Liver (tissue), 9 donors: ENCODE results near the gene EHMT1. TPM values are rescaled to one million over a fixed set of nuclear protein-coding genes. Genes with fewer than 3 reads are reported as not detected.

Experiments
- DNase-seq: peaks from one replicate; pipeline ENCODE4 v3.0.0-alpha.2; 2017; ENCODE audit warnings: low spot score
- H3K27ac ChIP-seq, 2 donors: one replicate each; pipeline ENCODE4 v1.7.0; 2013; ENCODE audit warnings: inconsistent platforms in 2 of 2, low read length in 2 of 2, control low read depth in 1 of 2, low read depth in 1 of 2, mild to moderate bottlenecking in 1 of 2
- H3K27me3 ChIP-seq, 4 donors: one replicate each; pipeline versions ENCODE4 v1.6.1 to v1.7.0; 2013; ENCODE audit warnings: low read length in 3 of 4, inconsistent platforms in 1 of 4, mild to moderate bottlenecking in 1 of 4, moderate library complexity in 1 of 4; ENCODE audit not compliant: control insufficient read depth in 4 of 4, insufficient read depth in 4 of 4
- H3K36me3 ChIP-seq, 4 donors: one replicate each; pipeline versions ENCODE4 v1.6.1 to v1.7.0; 2013; ENCODE audit warnings: low read length in 3 of 4, mild to moderate bottlenecking in 3 of 4, low read depth in 1 of 4, moderate library complexity in 1 of 4; ENCODE audit not compliant: control insufficient read depth in 4 of 4, insufficient read depth in 3 of 4
- H3K4me1 ChIP-seq, 4 donors: one replicate each; pipeline versions ENCODE4 v1.6.1 to v1.7.0; 2013; ENCODE audit warnings: low read length in 3 of 4, mild to moderate bottlenecking in 3 of 4, moderate library complexity in 1 of 4; ENCODE audit not compliant: control insufficient read depth in 4 of 4, insufficient read depth in 4 of 4
- H3K4me3 ChIP-seq, 3 donors: one replicate each; pipeline versions ENCODE4 v1.6.1 to v1.7.0; 2013; ENCODE audit warnings: low read length in 3 of 3, control low read depth in 1 of 3, low read depth in 1 of 3, mild to moderate bottlenecking in 1 of 3
- H3K9ac ChIP-seq, 2 donors: one replicate each; pipeline ENCODE4 v1.7.0; 2013; ENCODE audit warnings: low read length in 2 of 2, mild to moderate bottlenecking in 2 of 2, moderate library complexity in 2 of 2, control low read depth in 1 of 2, low read depth in 1 of 2
- H3K9me3 ChIP-seq, 4 donors: one replicate each; pipeline versions ENCODE4 v1.6.1 to v1.7.0; 2013; ENCODE audit warnings: low read length in 3 of 4; ENCODE audit not compliant: control insufficient read depth in 4 of 4
- FOXA1 ChIP-seq: IDR thresholded peaks from 2 replicates; pipeline ENCODE4 v1.6.1; 2016; ENCODE audit warnings: antibody characterized with exemption
- FOXA2 ChIP-seq: IDR thresholded peaks from 2 replicates; pipeline ENCODE4 v1.6.1; 2016; ENCODE audit warnings: antibody characterized with exemption
- GABPA ChIP-seq, 2 donors: IDR thresholded peaks in 1 of 2; conservative IDR thresholded peaks in 1 of 2; 2 replicates each; pipeline ENCODE4 v1.6.1; 2016; ENCODE audit warnings: antibody characterized with exemption in 2 of 2, mild to moderate bottlenecking in 1 of 2, moderate library complexity in 1 of 2
- HNF4A ChIP-seq, 2 donors: conservative IDR thresholded peaks; 2 replicates each; pipeline ENCODE4 v1.6.1; 2016; ENCODE audit warnings: antibody characterized with exemption in 2 of 2, mild to moderate bottlenecking in 2 of 2
- HNF4G ChIP-seq: IDR thresholded peaks from 2 replicates; pipeline ENCODE4 v1.6.1; 2016; ENCODE audit warnings: antibody characterized with exemption
- JUND ChIP-seq, 2 donors: IDR thresholded peaks; 2 replicates each; pipeline ENCODE4 v1.6.1; 2016; ENCODE audit warnings: antibody characterized with exemption in 2 of 2
- RXRA ChIP-seq, 2 donors: IDR thresholded peaks; 2 replicates each; pipeline ENCODE4 v1.6.1; 2017 to 2018; ENCODE audit warnings: antibody characterized with exemption in 2 of 2, mild to moderate bottlenecking in 1 of 2
- SP1 ChIP-seq: IDR thresholded peaks from 2 replicates; pipeline ENCODE4 v1.6.1; 2018; ENCODE audit warnings: antibody characterized with exemption, mild to moderate bottlenecking
- TAF1 ChIP-seq: conservative IDR thresholded peaks from 2 replicates; pipeline ENCODE4 v1.6.1; 2016; ENCODE audit warnings: antibody characterized with exemption, mild to moderate bottlenecking
- YY1 ChIP-seq: IDR thresholded peaks from 2 replicates; pipeline ENCODE4 v1.6.1; 2016; ENCODE audit warnings: antibody characterized with exemption, mild to moderate bottlenecking
- WGBS: extraction: QIAGEN DNeasy Blood & Tissue Kit; methylation state at CpG from one replicate; pipeline ENCODE4 v1.1.7; 2013; 5-methylcytosine and 5-hydroxymethylcytosine counted together
- polyA plus RNA-seq, 2 donors: library from polyadenylated mRNA; stranded (reverse) in 1 of 2; unstranded in 1 of 2; fragments of 200-250 nt in 1 of 2; fragments of >200 nt in 1 of 2; fragmentation: Nextera tagmentation in 1 of 2; extraction: Ambion mirVana in 1 of 2; gene quantifications; one replicate each; pipeline versions ENCODE4 v1.2.1 to v1.2.3, GENCODE V29; 2013 to 2015
- total RNA-seq, 2 donors: library from RNA; depleted of rRNA; stranded (reverse); fragments of >200 nt; gene quantifications; one replicate each; pipeline ENCODE4 v1.2.3, GENCODE V29; 2014
- TF ChIP-seq, protein P1 (sequence below): IDR thresholded peaks from 2 replicates; pipeline ENCODE4 v1.6.1; 2016; ENCODE audit warnings: antibody characterized with exemption
- TF ChIP-seq, protein P2 (sequence below): IDR thresholded peaks from 2 replicates; pipeline ENCODE4 v1.6.1; 2016; ENCODE audit warnings: antibody characterized with exemption, mild to moderate bottlenecking
- donor health status: healthy.
- donor health status: healthy.
- donor health status: healthy.
- donor health status: healthy.
- donor health status: healthy.

The EHMT1 gene
- total and polyA plus RNA-seq, 4 donors: 16.1 to 48.2 (median 27.3) TPM

- H3K4me1 ChIP-seq: peaks cover 0 to 2% (median 0%) of the 10 kb centered on the region in 4 donors
- no peak for TF ChIP-seq HNF4G
- TF ChIP-seq SP1: no peak
- TF ChIP-seq FOXA2: no peak
- TF ChIP-seq, protein P1, sequence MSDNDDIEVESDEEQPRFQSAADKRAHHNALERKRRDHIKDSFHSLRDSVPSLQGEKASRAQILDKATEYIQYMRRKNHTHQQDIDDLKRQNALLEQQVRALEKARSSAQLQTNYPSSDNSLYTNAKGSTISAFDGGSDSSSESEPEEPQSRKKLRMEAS: no peak
- no peak for TF ChIP-seq FOXA1
- no peak for TF ChIP-seq YY1
- TF ChIP-seq JUND (IDR thresholded peaks at IDR 0.05): no peak
- peaks cover 18 to 72% (median 49%) of the 10 kb centered on the region in 4 donors for H3K36me3 ChIP-seq
- no peak for DNase-seq
- H3K27ac ChIP-seq: no peak overlapping the region
- no peaks in the 10 kb centered on the region for H3K9me3 ChIP-seq
- H3K4me3 ChIP-seq: no peak overlapping the region
- H3K27me3 ChIP-seq: no peaks in the 10 kb centered on the region
- H3K9ac ChIP-seq: no peak overlapping the region
- 96% methylated on average over 22 of the region's 22 CpGs for WGBS
Measured at GRCh38 chr9:137776306-137776995, 157.6 kb downstream of the EHMT1 start.

DNA sequence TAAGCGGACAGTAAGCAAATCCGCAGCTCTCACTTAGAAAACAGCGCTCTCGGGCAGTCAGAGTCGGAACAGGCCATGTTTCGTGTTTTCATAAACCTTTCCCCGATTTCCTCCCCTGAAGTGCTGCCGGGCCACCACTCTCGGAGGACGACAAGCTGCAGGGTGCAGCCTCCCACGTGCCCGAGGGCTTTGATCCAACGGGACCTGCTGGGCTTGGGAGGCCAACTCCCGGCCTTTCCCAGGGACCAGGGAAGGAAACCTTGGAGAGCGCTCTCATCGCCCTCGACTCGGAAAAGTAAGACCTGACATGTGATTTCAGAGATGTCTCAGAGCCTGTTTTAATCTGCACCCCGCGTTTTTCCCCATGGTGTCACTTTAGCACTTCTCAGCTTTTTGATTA lies 159.0 kb downstream of the EHMT1 start:
- no peaks in the 10 kb centered on the region for H3K9me3 ChIP-seq
- H3K27me3 ChIP-seq: no peaks in the 10 kb centered on the region
- no peaks in the 10 kb centered on the region for H3K4me1 ChIP-seq
- no peak for DNase-seq
- no peak overlapping the region for H3K27ac ChIP-seq
- TF ChIP-seq HNF4A (conservative IDR thresholded peaks at IDR 0.05) (no peak), TAF1 (no peak), HNF4G (no peak)
- WGBS: 96% methylated on average over 20 of the region's 20 CpGs
- peaks cover 18 to 79% (median 59%) of the 10 kb centered on the region in 4 donors for H3K36me3 ChIP-seq
- no peak overlapping the region for H3K9ac ChIP-seq
- H3K4me3 ChIP-seq: no peak overlapping the region

DNA sequence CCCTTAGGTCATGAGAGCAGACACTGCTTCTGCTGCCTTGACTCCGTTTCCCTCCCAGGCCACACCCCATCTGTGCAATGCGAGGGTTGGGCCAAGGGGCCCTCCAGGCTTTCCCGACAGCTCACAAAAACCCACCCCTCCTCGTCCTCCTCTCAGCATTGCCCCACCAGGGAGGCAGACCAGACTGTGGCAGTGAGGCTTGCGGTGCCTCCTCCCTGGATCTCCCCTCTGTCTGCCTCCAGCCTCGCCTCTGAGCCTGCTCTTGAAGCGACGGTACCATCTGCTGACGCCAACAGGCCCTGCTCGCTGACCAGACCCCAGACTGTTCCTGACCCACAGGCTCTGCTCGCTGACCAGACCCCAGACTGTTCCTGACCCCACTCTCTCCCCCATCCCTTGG lies 159.5 kb downstream of the EHMT1 start:
- H3K4me1 ChIP-seq: no peaks in the 10 kb centered on the region
- DNase-seq: no peak
- H3K9me3 ChIP-seq: no peaks in the 10 kb centered on the region
- H3K36me3 ChIP-seq: peaks cover 18 to 85% (median 61%) of the 10 kb centered on the region in 4 donors
- no peaks in the 10 kb centered on the region for H3K27me3 ChIP-seq
- no peak overlapping the region for H3K27ac ChIP-seq
- TF ChIP-seq GABPA (IDR thresholded peaks at IDR 0.05 in 1 of 2, conservative IDR thresholded peaks at IDR 0.05 in 1 of 2) (no peak), FOXA1 (no peak), JUND (IDR thresholded peaks at IDR 0.05) (no peak), RXRA (IDR thresholded peaks at IDR 0.05) (no peak), TAF1 (no peak), HNF4A (conservative IDR thresholded peaks at IDR 0.05) (no peak)
- TF ChIP-seq, protein P2, sequence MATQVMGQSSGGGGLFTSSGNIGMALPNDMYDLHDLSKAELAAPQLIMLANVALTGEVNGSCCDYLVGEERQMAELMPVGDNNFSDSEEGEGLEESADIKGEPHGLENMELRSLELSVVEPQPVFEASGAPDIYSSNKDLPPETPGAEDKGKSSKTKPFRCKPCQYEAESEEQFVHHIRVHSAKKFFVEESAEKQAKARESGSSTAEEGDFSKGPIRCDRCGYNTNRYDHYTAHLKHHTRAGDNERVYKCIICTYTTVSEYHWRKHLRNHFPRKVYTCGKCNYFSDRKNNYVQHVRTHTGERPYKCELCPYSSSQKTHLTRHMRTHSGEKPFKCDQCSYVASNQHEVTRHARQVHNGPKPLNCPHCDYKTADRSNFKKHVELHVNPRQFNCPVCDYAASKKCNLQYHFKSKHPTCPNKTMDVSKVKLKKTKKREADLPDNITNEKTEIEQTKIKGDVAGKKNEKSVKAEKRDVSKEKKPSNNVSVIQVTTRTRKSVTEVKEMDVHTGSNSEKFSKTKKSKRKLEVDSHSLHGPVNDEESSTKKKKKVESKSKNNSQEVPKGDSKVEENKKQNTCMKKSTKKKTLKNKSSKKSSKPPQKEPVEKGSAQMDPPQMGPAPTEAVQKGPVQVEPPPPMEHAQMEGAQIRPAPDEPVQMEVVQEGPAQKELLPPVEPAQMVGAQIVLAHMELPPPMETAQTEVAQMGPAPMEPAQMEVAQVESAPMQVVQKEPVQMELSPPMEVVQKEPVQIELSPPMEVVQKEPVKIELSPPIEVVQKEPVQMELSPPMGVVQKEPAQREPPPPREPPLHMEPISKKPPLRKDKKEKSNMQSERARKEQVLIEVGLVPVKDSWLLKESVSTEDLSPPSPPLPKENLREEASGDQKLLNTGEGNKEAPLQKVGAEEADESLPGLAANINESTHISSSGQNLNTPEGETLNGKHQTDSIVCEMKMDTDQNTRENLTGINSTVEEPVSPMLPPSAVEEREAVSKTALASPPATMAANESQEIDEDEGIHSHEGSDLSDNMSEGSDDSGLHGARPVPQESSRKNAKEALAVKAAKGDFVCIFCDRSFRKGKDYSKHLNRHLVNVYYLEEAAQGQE: no peak
- WGBS: 94% methylated on average over 11 of the region's 11 CpGs
- no peak overlapping the region for H3K9ac ChIP-seq
- no peak overlapping the region for H3K4me3 ChIP-seq
